Karpas-422 (cell line): ENCODE data around the gene SIAH3. TPM values are rescaled to one million over a fixed set of nuclear protein-coding genes. Genes with fewer than 3 reads are reported as not detected.

ENCODE experiments used
- DNase-seq: peaks from one replicate; pipeline ENCODE4 v3.0.0-alpha.2; 2015
- H2AFZ ChIP-seq: fragments of 200-600 bp; sonication (generic); 2 replicates; pipeline ENCODE4 v1.6.1; 2014; ENCODE audit warnings: antibody characterized with exemption, low read length, mixed read lengths
- H3K27ac ChIP-seq: fragments of 200-600 bp; sonication (generic); 2 replicates; pipeline ENCODE4 v1.5.1; 2014; ENCODE audit warnings: mild to moderate bottlenecking, low read length, moderate library complexity
- H3K27me3 ChIP-seq: fragments of 200-600 bp; sonication (generic); 2 replicates; pipeline ENCODE4 v1.6.1; 2014; ENCODE audit warnings: low read length, mixed read lengths
- H3K36me3 ChIP-seq: fragments of 200-600 bp; sonication (generic); 2 replicates; pipeline ENCODE4 v1.6.1; 2014; ENCODE audit warnings: low read length, mixed read lengths; ENCODE audit not compliant: insufficient read depth
- H3K4me1 ChIP-seq: fragments of 200-600 bp; sonication (generic); 2 replicates; pipeline ENCODE4 v1.6.1; 2014; ENCODE audit warnings: mild to moderate bottlenecking, low read length, mixed read lengths
- H3K4me2 ChIP-seq: fragments of 200-600 bp; sonication (generic); 2 replicates; pipeline ENCODE4 v1.6.1; 2014; ENCODE audit warnings: low read length, low read depth, mild to moderate bottlenecking; ENCODE audit not compliant: poor library complexity, severe bottlenecking
- H3K4me3 ChIP-seq: fragments of 200-600 bp; sonication (generic); 2 replicates; pipeline ENCODE4 v1.5.1; 2014; ENCODE audit warnings: mild to moderate bottlenecking, antibody characterized with exemption, low read length, mixed read lengths
- H3K79me2 ChIP-seq: fragments of 200-600 bp; sonication (generic); 2 replicates; pipeline ENCODE4 v1.6.1; 2014; ENCODE audit warnings: mild to moderate bottlenecking, low read length, mixed read lengths
- H3K9ac ChIP-seq: fragments of 200-600 bp; sonication (generic); 2 replicates; pipeline ENCODE4 v1.6.0; 2014; ENCODE audit warnings: low read length
- H3K9me2 ChIP-seq: fragments of 200-600 bp; sonication (generic), shearing (Covaris generic); replicated peaks from 2 replicates; pipeline ENCODE4 v1.6.0; 2014; ENCODE audit warnings: mild to moderate bottlenecking, low read length, moderate library complexity; ENCODE audit not compliant: insufficient read depth
- H3K9me3 ChIP-seq: fragments of 300-700, 200-600 bp; sonication (generic); 2 replicates; pipeline ENCODE4 v1.6.1; 2014; ENCODE audit warnings: low read length, mixed read lengths
- H4K20me1 ChIP-seq: fragments of 200-600 bp; sonication (generic); 2 replicates; pipeline ENCODE4 v1.6.1; 2014; ENCODE audit warnings: mild to moderate bottlenecking, antibody characterized with exemption, low read length, low read depth; ENCODE audit not compliant: insufficient read depth
- total RNA-seq: library from RNA; depleted of rRNA; stranded (reverse); fragments of >200 nt; shearing (Covaris generic); gene quantifications from 2 replicates; pipeline ENCODE4 v1.2.3, GENCODE V29; 2014; ENCODE audit warnings: low replicate concordance

Gene SIAH3
- total RNA-seq, 1 experiment from 2014 or later = not detected

DNA sequence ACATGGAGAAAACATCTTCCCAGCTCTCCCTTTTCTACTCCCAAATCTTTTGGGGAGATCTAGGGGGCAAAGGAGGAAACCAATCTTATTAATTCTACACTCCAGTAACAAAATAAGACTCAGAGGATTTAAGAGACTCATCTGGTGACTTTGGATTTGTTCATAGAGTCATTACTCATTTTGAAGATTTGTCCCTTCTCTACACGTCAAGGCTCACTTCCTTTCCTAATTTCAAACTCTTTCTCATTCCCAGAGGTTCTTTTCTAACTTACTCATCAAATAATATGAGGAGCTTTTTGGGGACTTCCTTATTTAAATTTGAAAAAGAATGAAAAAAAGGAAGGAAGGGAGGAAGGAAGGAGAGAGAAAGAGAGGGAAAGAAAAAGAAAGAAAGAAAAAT, 14.4 kb downstream of the SIAH3 start:
- Histone ChIP-seq H3K4me1 (no peaks in the 10 kb centered on the region), H3K4me2 (no peak overlapping the region), H4K20me1 (no peaks in the 10 kb centered on the region)

DNA sequence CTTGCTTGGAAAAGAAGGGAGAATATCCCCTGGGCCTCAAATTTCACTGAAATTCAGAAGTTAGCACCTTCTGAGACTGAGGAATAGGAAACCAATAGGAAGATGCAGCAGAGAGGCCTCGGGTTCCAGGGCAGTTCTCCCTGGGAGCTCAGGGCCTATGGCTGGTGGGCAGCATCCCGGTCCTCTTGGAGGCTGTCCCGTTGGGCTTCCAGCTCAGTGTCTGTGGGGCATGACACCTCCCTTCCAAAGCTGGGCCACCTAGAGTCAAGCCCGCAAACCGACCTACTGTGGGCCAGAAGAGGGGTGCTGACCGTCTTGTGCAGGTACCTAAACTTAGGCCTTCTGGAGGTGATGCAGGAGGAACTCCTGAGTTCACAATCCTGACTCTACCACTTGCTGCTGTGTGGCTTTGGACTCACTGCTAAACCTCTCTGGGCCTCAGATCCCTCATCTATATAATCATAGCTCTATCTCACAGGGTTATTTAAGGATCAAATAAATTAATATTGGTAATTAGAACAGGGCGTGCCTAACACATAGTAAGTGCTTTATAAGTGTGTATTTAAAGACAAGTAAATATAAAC, 17.1 kb downstream of the SIAH3 start:
- H3K4me1 ChIP-seq = no peaks in the 10 kb centered on the region
- no peak for DNase-seq
- H3K4me2 ChIP-seq = no peak overlapping the region
- no peaks in the 10 kb centered on the region for H3K9me3 ChIP-seq
- no peak overlapping the region for H3K4me3 ChIP-seq
- no peaks in the 10 kb centered on the region for H3K79me2 ChIP-seq
- no peaks in the 10 kb centered on the region for H3K27me3 ChIP-seq
- H2AFZ ChIP-seq = no peak overlapping the region
- no peaks in the 10 kb centered on the region for H4K20me1 ChIP-seq
- no peaks in the 10 kb centered on the region for H3K36me3 ChIP-seq
- H3K27ac ChIP-seq = no peak overlapping the region
- H3K9ac ChIP-seq = no peak overlapping the region
- H3K9me2 ChIP-seq = no peaks in the 10 kb centered on the region

More for the DNA sequence above, 14.4 kb downstream of the SIAH3 start:
- Histone ChIP-seq H3K9ac (no peak overlapping the region), H3K79me2 (no peaks in the 10 kb centered on the region), H2AFZ (no peak overlapping the region), H3K27me3 (no peaks in the 10 kb centered on the region), H3K9me3 (no peaks in the 10 kb centered on the region), H3K9me2 (no peaks in the 10 kb centered on the region), H3K4me3 (no peak overlapping the region), H3K36me3 (no peaks in the 10 kb centered on the region), H3K27ac (no peak overlapping the region)
- DNase-seq = no peak

DNA sequence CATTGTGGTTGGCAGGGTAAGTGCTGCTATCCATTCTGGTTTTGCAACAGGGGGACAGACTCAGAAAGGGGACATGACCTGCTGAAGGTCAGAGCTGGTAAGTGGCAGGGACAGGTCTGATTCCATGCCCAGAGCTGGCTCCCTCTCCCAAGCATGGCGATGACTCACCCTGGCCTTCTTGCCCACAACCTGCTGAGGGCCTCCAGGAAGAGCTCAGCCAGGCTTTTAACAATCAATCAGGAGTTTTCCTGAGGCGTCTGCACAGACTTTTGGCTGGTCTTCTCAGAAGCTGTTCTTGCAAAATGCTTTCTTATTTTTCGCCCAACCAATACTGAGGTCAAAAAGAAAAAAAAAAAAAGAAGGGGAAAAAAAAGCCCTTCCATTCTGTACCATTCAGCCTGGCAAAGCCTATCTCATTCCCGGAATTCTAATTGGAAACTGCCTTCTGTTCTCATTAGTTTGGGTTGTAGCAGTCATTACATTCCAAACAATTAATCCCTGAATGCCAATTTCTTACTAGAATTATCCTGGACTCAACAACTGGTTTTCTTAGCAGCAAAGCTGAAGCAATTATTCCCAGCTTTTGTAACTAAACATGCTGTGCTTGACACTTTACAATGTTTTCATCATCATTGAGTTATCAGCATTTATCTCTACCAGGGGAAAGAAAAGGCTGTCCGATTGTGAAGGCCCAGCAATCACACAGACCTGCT, 17.7 kb downstream of the SIAH3 start:
- Histone ChIP-seq H3K9me2 (no peaks in the 10 kb centered on the region), H3K4me3 (no peak overlapping the region), H3K79me2 (no peaks in the 10 kb centered on the region), H3K9ac (no peak overlapping the region), H3K36me3 (no peaks in the 10 kb centered on the region), H3K4me1 (no peaks in the 10 kb centered on the region), H3K27me3 (no peaks in the 10 kb centered on the region), H3K27ac (no peak overlapping the region), H3K9me3 (no peaks in the 10 kb centered on the region), H2AFZ (no peak overlapping the region), H4K20me1 (no peaks in the 10 kb centered on the region), H3K4me2 (no peak overlapping the region)
- no peak for DNase-seq

DNA sequence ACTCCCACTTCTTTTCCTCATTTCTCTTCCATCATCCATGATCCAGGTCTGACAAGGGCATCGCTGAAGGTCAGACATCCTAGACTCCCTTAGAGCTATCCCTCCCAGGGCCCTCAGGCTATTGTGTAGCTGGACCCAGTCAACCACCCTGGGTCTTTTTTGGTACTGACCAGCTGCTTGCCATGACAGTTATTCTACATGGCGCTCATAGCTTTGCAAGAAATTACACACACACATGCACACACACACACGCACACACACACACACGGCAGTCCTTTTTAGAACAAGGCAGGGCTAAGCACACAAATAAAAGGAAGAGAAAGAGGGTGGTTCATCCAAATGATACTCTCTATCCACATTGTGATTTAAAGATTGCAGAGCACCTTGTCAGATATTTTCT, 18.3 kb downstream of the SIAH3 start:
- Histone ChIP-seq H2AFZ (no peak overlapping the region), H3K79me2 (no peaks in the 10 kb centered on the region), H3K9ac (no peak overlapping the region), H3K4me2 (no peak overlapping the region), H3K36me3 (no peaks in the 10 kb centered on the region), H3K9me2 (no peaks in the 10 kb centered on the region), H3K4me1 (no peaks in the 10 kb centered on the region), H3K27ac (no peak overlapping the region), H3K27me3 (no peaks in the 10 kb centered on the region), H3K4me3 (no peak overlapping the region), H3K9me3 (no peaks in the 10 kb centered on the region), H4K20me1 (no peaks in the 10 kb centered on the region)
- DNase-seq = no peak

DNA sequence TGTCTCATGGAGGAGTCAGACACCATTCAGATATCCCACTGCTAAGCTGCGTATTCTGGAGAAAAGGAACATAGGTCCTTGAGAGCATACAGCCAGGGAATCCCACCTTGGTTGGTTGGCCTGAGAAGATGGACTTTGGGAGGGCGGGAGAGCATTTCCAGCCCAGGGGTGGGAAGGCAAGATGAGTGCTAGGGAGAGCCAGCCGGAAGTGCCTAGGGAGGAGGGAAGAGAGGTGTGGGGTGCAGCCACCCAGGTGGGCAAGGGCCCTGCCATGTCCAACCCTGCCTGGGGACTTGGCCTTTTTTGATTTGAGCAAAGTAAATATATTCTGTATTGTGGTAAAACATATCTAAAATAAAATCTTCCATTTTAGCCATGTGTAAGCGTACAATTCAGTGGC, 19.7 kb downstream of the SIAH3 start:
- no peak overlapping the region for H3K4me2 ChIP-seq
- H3K9ac ChIP-seq = no peak overlapping the region
- no peaks in the 10 kb centered on the region for H3K27me3 ChIP-seq
- DNase-seq = no peak
- no peaks in the 10 kb centered on the region for H3K79me2 ChIP-seq
- H3K9me3 ChIP-seq = no peaks in the 10 kb centered on the region
- no peak overlapping the region for H3K4me3 ChIP-seq
- H2AFZ ChIP-seq = no peak overlapping the region
- H3K27ac ChIP-seq = no peak overlapping the region
- no peaks in the 10 kb centered on the region for H3K36me3 ChIP-seq
- H3K9me2 ChIP-seq = no peaks in the 10 kb centered on the region
- H4K20me1 ChIP-seq = no peaks in the 10 kb centered on the region
- no peaks in the 10 kb centered on the region for H3K4me1 ChIP-seq

DNA sequence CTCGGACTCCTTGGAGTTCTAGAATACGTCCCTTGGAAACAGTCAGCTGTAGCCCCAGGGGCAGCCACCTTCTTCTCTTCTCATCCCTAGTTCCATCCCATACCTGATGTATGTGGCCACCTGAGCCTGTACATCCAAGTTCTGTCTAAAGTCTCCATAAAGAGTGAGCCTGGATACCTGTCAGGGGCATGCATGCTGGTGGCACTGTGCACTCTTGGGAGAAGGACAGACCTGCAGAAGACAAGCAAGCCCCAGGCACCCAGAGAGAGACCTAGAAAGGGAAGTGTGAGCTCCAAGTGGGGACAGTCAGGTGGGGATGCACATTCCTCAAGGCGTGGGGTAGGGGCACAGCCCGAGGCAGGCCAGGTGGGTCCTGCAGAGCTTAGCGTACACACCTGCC, 21.4 kb downstream of the SIAH3 start:
- no peaks in the 10 kb centered on the region for H3K27me3 ChIP-seq
- no peaks in the 10 kb centered on the region for H3K9me2 ChIP-seq
- no peaks in the 10 kb centered on the region for H3K4me1 ChIP-seq
- H3K9me3 ChIP-seq = no peaks in the 10 kb centered on the region
- no peak for DNase-seq
- H3K4me2 ChIP-seq = no peak overlapping the region
- H2AFZ ChIP-seq = no peak overlapping the region
- no peak overlapping the region for H3K9ac ChIP-seq
- no peaks in the 10 kb centered on the region for H3K79me2 ChIP-seq
- no peaks in the 10 kb centered on the region for H3K36me3 ChIP-seq
- no peak overlapping the region for H3K4me3 ChIP-seq
- H3K27ac ChIP-seq = no peak overlapping the region
- H4K20me1 ChIP-seq = no peaks in the 10 kb centered on the region

DNA sequence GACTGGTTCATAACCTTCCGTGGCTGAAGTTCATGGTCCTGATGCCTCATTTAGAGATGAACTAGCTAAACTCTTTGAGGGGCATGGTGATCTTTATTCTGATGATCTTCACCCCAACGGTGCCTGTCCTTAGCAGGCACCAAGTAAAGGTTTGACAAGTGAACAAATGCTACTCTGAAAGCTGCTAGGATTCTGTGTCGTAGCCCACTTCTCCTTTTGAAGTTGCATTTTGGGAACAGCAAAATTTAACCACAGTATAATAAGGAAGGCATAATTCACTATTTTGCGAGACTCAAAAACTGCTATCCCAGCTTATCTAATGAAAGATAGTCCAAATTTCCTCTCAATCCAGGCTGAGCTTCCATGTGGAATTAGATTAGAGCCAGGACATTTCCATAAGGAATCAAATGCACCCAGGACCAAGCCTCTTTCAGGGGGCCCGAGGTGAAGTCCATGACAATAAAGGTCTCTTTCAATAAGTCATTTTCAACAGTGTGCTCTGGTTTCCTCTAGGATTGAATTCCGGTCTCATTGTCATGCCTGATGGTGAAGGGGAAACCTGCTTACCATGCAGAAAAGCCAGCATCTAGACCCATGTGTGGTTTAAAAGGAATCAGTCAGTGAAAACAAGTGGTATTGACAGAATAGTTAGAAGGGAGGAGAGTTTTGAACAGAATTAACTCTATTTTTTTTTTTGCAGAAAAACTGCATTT, 23.1 kb downstream of the SIAH3 start:
- no peaks in the 10 kb centered on the region for H3K9me2 ChIP-seq
- no peak overlapping the region for H2AFZ ChIP-seq
- no peaks in the 10 kb centered on the region for H3K36me3 ChIP-seq
- H3K4me3 ChIP-seq = no peak overlapping the region
- no peaks in the 10 kb centered on the region for H4K20me1 ChIP-seq
- no peaks in the 10 kb centered on the region for H3K4me1 ChIP-seq
- no peak overlapping the region for H3K4me2 ChIP-seq
- no peak overlapping the region for H3K9ac ChIP-seq
- no peaks in the 10 kb centered on the region for H3K79me2 ChIP-seq
- no peak overlapping the region for H3K27ac ChIP-seq
- DNase-seq = no peak
- H3K27me3 ChIP-seq = no peaks in the 10 kb centered on the region
- H3K9me3 ChIP-seq = no peaks in the 10 kb centered on the region

DNA sequence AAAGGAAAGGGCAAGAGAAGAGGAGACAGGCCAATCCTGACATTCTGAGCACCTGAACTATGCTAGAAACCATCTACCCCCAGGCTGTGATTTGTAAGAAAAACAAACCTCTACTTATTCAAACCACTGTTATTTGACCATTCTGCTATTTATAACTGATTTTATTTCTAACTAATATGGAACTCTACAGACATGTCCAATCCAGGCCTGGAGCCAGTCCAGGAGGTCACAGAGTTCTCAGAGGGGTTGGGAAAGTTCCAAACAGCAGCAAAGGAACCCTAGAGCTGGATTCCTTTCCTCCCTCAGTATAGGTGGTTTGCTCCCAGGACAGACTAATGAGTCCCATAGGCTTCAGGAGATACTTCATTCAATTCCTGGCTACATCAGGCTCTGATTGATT, 24.2 kb downstream of the SIAH3 start:
- H4K20me1 ChIP-seq = no peaks in the 10 kb centered on the region
- no peak overlapping the region for H2AFZ ChIP-seq
- H3K27me3 ChIP-seq = no peaks in the 10 kb centered on the region
- no peak overlapping the region for H3K4me2 ChIP-seq
- no peaks in the 10 kb centered on the region for H3K9me2 ChIP-seq
- no peaks in the 10 kb centered on the region for H3K9me3 ChIP-seq
- no peaks in the 10 kb centered on the region for H3K79me2 ChIP-seq
- H3K4me1 ChIP-seq = no peaks in the 10 kb centered on the region
- H3K9ac ChIP-seq = no peak overlapping the region
- DNase-seq = no peak
- no peak overlapping the region for H3K27ac ChIP-seq
- H3K4me3 ChIP-seq = no peak overlapping the region
- no peaks in the 10 kb centered on the region for H3K36me3 ChIP-seq
